GM12891 (cell line): ENCODE measurements around the gene RASGRF2.

Source experiments
- DNase-seq: peaks from one replicate; pipeline ENCODE4 v3.0.0; 2011; ENCODE audit warnings: low spot score; ENCODE audit not compliant: insufficient read length
- FAIRE-seq: peaks from 2 replicates; lab custom pipeline; 2011; peaks lifted over from hg19 to GRCh38; lab: Jason Lieb, UNC
- PAX5 ChIP-seq: IDR thresholded peaks from 2 replicates; pipeline ENCODE4 v1.6.1; 2011; ENCODE audit warnings: low read length, moderate library complexity, mild to moderate bottlenecking; ENCODE audit not compliant: insufficient read depth, severe bottlenecking
- POLR2A ChIP-seq: IDR thresholded peaks from 2 replicates; pipeline ENCODE4 v1.6.1; 2011; ENCODE audit warnings: low read depth, low read length, control low read depth
- POLR2AphosphoS5 ChIP-seq: IDR thresholded peaks from 2 replicates; pipeline ENCODE4 v1.6.1; 2011; ENCODE audit warnings: low read depth, low read length, control low read depth
- POU2F2 ChIP-seq: IDR thresholded peaks from 2 replicates; pipeline ENCODE4 v1.6.1; 2011; ENCODE audit warnings: low read depth, mild to moderate bottlenecking, control low read depth, low read length, moderate library complexity
- SPI1 ChIP-seq: IDR thresholded peaks from 2 replicates; pipeline ENCODE4 v1.6.1; 2011; ENCODE audit warnings: low read depth, low read length, control low read depth
- TAF1 ChIP-seq: IDR thresholded peaks from 2 replicates; pipeline ENCODE4 v1.6.1; 2011; ENCODE audit warnings: low read depth, low read length, control low read depth

RASGRF2 gene

DNA sequence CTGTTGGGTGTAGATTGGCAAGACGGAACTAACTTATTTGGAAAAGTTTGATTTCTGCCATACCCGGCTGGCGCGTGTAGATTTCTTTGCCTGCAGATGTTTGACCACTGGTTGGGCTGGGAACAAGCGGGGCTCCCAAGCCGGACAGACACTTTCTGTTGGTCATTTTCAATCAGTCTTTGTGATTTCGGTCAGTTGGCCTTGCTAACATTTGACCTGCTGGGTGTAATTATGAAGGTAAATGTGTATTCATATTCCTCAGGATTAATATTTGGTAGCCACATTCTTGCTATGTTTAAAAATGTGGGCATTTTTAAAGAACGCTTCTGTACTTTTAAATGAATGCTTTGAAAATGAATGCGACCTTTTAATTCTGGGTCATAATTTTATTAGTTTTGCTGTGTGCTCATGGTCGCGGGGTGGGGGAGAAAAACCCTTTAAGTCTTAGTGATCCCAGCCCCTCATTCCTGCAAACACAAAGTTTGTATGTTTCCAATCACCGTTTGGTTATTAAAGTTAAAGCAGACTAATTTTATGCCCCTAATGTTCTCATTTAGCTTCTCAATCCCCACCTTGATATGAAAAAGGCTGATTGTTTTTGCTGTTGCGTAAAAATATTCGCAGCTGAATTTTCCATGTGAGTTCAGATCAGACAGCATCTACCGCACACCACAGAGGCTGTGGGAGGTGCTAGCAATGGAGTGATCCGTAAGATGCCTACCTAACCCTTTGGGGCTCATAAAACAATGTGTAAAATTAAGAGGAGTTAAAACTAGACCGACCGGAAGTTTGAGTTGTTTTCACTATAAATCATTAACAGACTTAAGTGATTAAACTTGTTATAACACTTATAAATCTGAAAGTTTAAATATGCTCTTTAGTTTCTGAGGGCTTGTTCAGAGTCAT, 1.5 kb downstream of the RASGRF2 start:
- FAIRE-seq (no peak), DNase-seq (no peak)
- TF ChIP-seq POU2F2 (no peak), PAX5 (no peak)

DNA sequence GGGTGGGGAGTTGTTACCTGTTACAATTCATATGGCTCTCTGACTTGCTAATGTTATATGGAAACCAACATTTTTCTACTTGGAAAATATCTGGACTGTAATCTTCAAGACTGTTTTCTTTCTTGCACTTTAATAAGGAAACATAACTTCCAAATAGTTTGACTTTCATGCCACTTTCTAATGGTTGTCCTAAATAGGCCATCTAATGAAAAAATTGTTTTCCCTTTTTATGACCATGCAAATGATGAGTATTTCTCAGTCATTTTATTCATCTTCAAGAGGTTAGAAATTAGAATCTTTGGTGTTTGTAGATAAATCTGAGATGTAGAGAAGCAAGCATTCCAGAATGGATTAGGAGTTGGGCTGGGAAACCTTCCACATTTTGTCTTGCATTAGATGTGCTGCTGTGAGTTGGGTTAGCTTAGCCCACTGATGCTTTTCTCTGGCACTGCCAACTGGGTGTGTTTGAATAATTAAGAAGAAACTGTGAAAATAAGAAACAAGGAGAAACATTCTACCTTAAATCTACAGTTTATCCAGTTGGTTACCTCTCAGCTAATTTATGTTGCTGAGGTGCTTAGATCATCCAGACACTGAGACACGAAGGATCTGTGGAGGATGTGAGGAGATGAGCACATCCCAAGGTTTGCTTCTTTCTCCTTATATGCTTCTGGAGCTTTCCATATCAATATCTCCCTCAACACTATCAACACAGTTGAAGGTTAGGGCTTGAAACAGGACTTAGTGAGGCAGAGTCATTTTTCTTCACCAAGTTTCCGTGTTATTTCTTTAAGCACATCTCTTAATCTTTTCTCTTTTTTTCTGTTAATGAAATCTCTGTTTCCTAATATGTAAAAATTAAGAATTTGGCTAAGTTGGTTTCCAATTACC, 2.7 kb downstream of the RASGRF2 start:
- no peak for TF ChIP-seq SPI1
- no peak for TF ChIP-seq POLR2A
- no peak for TF ChIP-seq POU2F2
- no peak for TF ChIP-seq TAF1
- TF ChIP-seq PAX5: no peak
- no peak for TF ChIP-seq POLR2AphosphoS5
- no peak for DNase-seq
- FAIRE-seq: no peak

DNA sequence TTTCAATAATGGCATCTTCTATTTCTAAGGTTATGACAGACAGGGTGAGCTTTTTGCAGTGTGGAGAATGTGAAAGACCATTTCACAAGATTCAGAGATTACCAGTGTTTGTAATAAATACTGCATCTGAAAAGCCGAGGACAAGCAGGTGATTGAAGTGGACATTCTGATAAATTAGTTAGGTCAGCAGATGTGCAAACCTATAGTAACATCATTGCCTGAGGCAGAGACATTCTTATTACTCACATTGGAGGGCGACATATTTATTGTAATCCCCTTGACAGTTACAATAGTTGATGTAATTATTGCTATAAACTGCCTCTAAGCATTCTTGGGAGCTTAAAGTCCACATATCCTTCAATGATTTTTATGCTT, 3.3 kb downstream of the RASGRF2 start:
- no peak for DNase-seq
- no peak for FAIRE-seq
- TF ChIP-seq TAF1: no peak
- no peak for TF ChIP-seq POLR2AphosphoS5
- no peak for TF ChIP-seq PAX5
- TF ChIP-seq POLR2A: no peak
- no peak for TF ChIP-seq POU2F2
- TF ChIP-seq SPI1: no peak

DNA sequence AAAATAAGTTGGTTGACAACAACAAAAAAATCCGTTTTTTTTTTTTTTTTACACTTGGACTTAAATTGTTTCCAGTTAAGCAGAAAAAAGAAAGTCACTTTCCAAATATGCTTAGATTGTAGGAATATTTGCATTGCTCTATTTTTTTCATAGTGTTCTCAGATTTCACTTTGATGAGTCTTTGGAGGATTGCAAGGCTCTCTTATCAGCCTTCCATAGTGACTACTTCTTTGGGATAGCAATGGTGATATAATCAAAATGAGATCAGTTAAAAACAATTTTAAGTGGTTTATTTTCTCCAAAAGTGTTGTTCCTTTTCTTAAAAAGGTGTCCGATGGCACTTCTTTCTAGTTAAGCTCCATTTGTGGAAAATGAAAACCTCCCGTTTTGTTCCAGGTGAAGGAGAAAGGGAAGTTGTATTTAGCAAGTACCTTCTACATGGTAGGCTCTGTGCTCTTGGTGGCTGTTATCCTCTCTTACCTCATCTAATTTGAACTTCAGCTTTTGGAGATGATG, 3.9 kb downstream of the RASGRF2 start:
- TF ChIP-seq POLR2A (no peak), POLR2AphosphoS5 (no peak), TAF1 (no peak), POU2F2 (no peak), PAX5 (no peak), SPI1 (no peak)
- DNase-seq (no peak), FAIRE-seq (no peak)

DNA sequence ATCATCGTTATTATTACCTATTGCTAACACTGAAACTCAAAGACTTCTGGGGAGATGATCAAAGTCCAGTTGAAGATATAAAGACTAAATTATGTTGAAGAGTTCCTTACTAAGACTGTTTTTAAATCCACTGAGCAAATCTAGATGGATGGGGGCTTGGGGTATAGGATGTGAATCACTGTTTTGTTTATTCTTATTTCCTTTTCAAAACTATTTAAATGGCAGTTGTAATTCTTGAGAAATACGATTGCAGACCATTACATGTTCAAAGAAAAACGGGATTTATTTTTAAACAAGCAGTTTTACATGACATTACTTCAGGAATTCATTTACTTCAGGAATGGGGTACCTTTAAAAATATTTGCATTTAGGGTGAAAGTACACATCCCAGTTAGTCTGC, 4.3 kb downstream of the RASGRF2 start:
- DNase-seq: no peak
- FAIRE-seq: no peak
- TF ChIP-seq POU2F2 (no peak), POLR2AphosphoS5 (no peak), POLR2A (no peak), TAF1 (no peak), PAX5 (no peak), SPI1 (no peak)

DNA sequence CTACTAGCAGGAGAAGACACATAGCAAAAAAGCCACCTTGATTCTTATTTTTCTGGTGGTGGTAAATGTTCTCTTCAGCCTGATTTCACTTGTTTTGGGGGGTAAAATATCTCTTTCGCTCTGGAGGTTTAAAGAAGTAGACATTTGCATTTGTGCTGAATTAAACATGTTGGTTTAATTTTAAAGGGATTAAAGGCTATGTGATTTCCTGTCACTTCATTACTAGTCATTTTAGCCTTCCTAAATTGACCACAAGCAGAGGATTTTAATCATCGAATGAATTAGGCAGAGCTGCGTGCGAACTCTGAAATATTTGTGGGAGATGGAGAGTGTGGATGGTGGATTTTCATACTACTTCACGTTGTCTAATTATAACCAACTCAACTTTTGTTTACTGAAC, 4.8 kb downstream of the RASGRF2 start:
- no peak for TF ChIP-seq PAX5
- TF ChIP-seq POLR2A: no peak
- no peak for TF ChIP-seq POLR2AphosphoS5
- no peak for TF ChIP-seq TAF1
- TF ChIP-seq POU2F2: no peak
- TF ChIP-seq SPI1: no peak
- FAIRE-seq (no peak), DNase-seq (no peak)

DNA sequence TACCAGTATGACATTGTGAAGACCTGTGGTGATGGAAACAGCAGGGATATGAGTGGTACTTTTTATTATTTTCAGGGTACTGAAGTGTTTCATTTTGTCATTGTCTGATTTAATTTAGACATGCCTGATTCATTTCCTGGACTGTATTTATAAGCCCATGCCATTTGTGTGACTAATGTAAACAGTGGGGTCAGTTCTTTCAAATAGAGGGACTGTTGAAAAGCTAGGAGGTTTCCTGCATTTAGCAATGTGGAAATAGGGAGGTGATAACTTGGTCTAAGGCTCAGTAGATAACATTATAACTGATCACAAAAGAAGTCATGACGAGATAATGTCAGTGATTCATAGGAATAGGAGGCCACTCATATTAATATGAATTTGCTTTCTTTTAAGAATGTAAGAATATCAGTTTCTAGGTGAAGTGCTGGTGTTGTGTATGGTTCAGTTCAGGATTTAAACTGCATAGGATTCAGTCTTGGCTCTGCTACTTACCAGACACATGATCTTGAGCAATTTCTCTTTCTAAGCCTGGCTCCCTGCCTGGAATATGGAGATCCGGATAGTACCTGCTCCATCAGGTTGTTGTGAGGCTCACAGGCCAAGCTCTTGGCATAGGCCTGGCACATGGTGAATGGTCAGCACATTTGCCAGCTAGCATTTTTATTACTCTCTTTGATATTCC, 7.5 kb downstream of the RASGRF2 start:
- DNase-seq (no peak), FAIRE-seq (no peak)
- TF ChIP-seq TAF1 (no peak), POLR2AphosphoS5 (no peak), SPI1 (no peak), POU2F2 (no peak), POLR2A (no peak), PAX5 (no peak)

DNA sequence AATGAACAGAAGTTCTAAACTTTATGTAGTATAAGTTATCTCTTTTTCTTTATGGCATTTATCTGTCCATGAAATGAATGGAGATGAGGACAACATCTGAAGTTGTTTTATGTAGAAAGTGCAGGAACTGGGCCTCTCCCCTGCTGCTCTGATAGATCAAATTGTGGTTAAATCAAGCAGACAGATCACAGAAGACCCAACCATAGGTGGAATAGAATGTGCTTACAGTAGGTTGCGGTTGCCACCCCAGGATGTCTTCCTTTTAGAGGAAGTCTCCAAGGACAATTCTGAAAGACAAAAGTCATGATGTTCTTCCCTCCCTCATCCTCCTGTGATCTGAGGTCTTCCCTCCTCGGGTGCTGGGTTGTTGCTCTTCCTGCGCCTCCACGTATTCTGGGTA, 12.9 kb downstream of the RASGRF2 start:
- FAIRE-seq (no peak), DNase-seq (no peak)
- TF ChIP-seq POLR2A (no peak), TAF1 (no peak), POLR2AphosphoS5 (no peak), SPI1 (no peak), PAX5 (no peak)

DNA sequence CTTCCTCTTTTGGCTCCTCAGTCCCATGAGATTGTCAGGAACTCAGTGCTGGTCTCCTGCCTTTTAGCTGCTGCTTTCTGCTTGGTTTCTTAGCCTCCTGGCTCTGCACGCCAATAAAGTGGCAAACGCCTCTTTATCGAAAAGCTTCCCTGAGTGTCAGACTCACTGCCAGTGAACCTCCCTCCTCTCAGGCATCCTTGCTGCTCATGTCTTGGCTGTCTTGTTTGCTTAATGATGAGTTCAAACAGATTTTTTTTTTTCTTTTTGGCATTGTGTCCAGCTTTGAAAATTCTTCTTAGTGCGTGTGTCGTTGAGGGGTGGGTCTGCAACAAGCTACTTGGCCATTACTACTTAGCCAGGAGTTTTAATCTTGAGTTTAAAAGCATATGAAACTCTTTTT, 14.9 kb downstream of the RASGRF2 start:
- no peak for TF ChIP-seq POLR2AphosphoS5
- no peak for TF ChIP-seq SPI1
- no peak for TF ChIP-seq POU2F2
- TF ChIP-seq POLR2A: no peak
- TF ChIP-seq TAF1: no peak
- TF ChIP-seq PAX5: no peak
- no peak for FAIRE-seq
- no peak for DNase-seq
